SKM-1 treated with dmso at 0.1 percent for 144 hours (cell line): Measurements from ENCODE around the gene DSCAML1.

Experiments
- DNase-seq: peaks from one replicate; lab custom pipeline; 2025; ENCODE audit not compliant: unreplicated experiment; lab: John Stamatoyannopoulos, UW

Gene DSCAML1

DNA sequence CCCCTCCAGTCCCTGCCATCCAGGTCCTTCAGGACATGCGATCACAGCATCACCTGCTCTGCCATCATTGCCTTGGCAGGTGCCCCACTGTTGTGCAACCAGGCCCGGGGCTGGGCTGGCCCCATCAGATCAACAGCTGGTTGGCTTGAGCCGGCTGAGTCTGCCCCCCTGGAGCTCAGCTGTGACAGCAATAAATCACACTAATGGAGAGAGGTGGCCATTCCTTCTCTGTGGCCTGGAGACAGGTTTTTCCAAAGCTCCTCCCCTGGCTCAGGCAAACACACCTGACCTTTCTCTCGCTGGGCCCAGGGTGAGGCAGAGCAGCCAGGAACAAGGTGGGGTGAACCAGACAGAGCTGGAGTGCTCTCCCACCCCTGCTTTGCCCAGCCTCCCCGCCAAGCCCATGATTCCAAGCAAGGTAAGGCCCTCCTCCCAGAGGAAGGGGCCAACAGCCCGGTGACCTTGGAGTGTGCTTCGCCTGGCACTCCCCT lies 36.4 kb upstream of the DSCAML1 start:
- DNase-seq = no peak

DNA sequence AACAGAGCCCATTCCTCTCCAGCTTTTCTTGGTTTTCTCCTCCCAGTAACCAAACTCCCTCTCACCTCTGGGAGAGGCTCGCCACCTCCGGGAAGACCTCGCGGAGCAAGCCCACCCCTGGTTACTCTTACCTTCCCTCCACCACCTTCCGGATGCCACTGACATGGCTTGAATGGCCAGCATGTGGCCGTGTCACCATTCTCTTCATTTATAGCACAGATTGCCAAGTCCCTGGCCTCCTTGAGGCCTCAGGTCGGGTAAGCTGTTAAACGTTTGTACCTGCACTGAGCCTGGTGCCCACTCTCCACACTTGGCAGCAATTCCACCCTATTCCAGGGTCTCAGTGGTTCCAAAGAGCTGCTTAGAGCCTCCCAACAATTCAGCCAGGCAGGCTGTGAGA lies 35.5 kb upstream of the DSCAML1 start:
- no peak for DNase-seq

DNA sequence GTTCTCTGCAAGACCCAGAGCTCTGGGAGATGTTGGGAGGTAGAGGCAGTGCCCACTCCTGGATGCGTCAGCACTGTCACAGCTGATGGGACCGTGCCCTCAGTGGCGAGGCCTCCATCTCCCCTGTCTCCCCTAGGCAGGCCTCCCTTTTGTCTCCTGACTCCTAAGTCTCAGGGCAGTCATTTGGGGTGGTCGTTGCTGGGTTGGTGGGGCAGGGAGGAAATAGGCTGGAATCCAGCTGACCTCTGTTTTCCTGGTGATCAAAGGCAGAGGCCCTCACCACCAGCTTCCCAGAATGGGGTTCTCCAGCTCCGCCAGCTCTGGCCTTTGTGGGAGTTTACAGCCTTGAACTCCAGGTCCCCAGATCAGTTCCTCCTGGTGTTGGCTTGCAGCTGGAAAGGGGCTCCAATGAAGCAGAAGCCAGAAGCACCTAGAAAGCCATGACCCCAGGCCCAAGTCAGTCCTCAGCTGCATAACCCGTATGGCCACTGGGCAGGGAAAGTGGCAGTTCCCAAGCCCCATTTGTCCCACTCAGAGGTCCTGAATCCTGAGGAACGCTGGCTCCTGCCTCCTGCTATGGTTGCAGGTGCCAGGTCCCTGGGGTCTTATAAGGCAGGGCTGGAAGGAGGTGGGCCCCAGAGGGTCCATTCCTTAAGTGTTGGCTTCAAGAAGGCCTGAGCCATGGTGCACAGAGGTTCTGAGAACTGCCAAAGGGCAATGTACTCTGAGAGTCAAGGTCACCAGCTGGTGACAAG lies 34.8 kb upstream of the DSCAML1 start:
- DNase-seq = no peak

DNA sequence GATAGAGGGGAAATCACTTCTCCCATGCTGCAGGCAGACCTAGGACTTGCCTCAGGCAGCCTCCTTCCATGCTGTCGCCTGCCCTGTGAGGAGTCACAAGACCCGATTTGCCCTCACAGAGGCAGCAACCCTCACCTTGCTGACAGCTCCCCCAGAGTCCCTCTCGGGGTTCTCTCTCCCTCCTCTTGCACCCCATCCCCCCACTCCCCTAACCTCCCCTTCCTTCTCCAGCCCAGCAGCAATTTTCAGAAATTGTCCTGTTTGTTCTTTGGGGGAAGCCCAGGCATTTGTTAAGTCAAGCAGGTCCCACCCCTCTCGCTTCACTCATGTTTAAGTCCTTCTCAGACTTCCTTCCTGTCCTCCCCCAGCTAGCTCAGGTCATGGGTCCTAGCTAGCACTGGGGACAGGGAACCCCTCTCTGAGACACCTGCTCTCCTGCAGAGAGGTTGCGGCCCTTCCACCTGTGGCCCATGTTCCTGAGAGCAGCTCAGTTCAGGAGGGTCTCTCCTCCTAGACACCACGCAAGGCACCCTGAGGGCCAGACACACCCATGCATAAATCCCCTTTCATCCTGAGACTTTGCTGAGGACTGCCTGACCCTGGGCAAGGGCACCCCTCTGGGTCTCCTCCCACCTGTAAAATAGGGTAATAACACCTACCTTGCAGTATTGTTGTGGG lies 33.8 kb upstream of the DSCAML1 start:
- DNase-seq = no peak

- DNase-seq = no peak
These were observed 33.1 kb upstream of the DSCAML1 start for GRCh38 chr11:117830072-117830471.

GRCh38 chr11:117829369-117829725 lies 32.3 kb upstream of the DSCAML1 start:
- DNase-seq = no peak

- no peak for DNase-seq
These were observed 31.8 kb upstream of the DSCAML1 start for GRCh38 chr11:117828611-117829368.

DNA sequence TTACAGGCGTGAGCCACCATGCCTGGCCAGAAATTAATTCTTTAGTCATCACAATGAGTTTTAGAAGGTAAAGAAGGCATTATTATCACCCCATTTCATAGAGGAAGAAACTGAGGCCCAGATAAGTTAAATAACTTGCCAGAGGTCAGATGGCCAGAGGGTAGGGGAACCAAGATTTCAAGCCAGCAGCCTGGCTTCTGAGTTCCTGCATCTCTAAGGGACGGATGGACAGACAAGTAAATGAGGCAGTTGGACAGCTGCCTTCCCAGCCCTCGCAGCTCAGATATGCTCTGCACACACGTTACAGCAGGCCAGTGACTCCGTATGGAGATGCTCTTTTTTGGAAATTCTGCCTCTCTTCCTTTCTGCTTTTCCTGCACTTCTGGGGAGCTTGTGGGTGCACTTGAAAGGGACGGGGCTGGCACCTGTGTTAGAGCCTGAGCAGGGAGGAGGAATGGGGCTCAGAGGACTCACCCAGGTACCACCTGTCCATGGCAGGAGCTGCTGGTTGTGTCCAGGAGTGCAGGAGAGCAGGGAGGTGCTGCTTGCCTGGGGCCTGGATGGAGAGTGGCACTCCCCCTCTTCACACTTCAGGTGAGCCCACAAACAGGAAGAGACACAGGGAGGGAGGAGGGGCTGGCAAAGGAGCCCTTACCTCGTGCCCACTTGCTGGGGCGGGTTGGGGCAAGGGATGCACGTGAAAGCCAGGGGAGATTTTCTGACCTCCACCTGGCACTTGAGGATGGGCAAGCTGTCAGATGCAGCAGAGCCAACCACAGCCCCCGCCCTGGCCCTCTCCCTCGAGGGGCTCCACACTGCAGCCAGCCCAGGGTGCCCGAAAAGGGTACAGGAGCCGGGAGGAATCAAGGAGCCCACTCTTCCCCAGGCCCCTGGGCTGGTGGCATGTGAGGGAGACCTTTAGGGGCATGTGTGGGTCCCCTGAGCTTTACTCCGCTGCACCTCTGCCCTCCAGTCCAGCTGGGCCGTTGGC lies 30.8 kb upstream of the DSCAML1 start:
- DNase-seq = no peak

DNA sequence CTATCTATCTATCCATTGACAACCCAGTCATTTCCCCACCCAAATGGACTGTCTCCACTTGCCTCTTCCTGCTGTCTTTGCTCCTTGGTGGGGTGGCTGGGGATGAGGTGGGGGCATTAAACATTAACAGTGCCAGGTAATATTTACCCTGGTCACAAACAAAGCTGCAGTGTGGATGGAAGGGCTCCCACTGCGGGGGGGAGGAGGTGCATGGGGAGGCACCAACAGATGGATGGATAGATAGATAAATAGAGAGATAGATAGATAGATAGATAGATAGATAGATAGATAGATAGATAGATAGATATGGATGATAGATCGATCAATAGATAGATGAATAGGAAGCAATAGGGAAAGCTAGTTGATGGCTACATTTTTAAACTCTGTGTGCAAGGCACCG lies 29.8 kb upstream of the DSCAML1 start:
- no peak for DNase-seq

DNA sequence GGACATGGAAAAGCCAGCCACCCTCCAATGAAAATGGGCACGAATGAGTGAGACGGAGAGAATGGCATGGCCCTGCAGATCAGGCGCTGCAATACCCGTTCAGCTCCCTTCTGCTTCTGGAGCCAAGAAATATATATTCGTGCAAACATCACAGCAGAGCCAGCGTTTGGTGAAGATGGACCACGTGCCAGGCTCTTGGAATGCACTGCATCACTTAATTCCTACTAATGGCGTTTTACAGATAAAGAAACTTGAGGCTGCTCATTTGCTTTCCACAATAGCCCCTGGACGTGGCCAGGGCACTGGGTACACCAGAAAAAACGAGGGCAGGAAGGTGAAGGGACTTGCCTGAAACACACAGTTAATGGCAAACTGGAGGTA lies 29.2 kb upstream of the DSCAML1 start:
- DNase-seq = no peak

- no peak for DNase-seq
These were observed 28.6 kb upstream of the DSCAML1 start for GRCh38 chr11:117825538-117826189.

DNA sequence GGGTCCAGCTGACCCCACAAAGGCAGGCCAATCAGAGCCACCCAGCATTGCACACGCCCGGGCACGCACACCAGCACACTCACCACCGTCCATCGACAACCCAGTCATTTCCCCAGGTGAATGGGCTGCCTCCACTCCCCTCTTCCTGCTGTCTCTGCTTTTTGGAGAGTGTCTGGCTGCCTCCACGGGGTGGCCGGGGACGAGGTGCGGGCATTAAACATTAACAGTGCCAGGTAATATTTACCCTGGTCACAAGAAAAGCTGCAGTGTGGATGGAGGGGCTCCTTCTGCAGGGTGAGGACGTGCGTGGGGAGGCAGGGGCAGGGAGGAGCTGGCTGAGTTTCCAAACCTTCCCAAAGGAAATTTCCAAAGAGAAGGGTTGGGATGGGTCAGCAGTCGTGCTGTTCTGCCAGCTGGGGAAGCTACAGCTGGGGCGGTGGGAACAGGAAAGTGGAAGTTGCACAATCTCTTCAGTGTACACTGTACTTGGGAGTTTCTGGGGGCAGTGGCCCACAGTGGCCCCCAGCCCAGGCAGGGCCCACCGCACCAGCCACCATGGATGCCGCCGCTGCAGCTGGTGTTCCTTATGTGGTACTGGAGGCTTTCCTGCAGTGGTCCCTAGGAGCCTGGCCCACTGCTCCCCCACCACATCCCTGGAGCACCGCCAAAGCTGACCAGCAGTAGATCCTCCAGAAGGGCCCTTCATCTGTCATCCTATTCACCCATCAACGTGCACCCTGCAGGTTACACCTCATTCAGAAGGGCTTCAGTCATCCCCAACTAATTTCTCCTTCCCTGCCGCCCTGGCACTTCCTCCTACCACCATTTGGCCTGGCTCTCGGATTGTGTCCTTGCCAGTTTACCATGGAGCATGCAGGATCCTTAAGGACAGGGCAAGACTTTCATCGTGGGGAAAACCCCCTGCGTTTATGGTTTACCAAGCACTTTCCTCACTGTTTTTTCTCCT lies 27.8 kb upstream of the DSCAML1 start, which contains the start of gene FXYD2:
TSS of gene FXYD2 (minus strand) at position 174 of the 967 bp plus-strand sequence. CDS start at position 108, 66 bp downstream.
- peak; percentile 48 for DNase-seq

DNA sequence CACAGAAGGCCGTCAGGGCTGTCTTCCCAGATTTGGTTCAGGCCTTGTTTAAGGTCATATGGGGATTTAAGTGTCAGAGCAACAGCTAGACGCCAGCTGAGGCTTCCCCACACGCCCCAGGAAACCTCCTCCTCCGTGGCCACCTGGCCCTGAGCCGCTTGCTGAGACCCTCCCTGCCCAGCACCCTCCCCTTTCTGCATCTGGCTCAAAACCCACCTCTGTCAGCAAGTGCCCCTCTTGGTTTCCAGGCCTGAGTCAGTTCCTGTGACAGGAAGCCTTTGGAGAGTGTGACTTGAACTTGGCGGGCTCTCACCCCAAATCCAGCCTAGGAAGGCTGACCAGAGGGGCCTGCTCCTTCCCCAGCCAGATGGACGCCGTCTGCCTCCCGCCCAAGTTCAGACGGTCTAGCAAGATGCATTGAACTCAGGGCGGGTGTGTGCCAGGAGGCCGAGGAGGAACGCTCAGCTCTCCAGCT lies 27.0 kb upstream of the DSCAML1 start:
- DNase-seq = no peak

DNA sequence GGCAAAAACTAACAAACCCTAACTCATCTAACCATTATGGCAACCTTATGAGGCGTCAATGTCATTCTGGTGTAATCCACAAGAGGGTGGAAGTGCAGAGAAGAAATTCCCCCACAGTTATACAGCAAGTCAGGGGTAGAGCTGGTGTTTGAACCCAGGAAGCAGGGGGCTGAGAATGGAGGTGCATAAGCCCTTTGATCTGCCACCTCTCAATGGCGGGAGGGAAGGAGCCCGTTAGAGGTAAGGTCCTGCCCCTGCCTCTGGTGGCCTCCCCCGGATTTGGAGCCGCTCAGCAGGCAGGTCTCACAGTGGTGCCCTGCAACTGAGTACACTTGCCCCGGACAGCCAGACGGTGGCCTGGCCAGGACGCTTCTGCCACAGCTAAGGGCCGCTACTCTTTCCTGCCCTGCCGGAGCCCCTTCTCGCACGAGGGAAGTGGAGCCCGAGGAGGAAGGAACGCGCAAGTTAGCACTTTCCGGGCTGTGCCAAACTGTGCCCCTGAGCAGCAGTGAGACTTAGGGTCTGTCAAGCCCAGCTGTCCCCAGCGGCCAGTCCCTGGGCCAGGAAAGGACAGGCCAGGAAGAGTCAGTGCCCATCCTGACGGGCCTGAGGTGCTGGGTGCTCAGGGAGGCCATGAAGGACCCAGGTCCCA lies 26.4 kb upstream of the DSCAML1 start:
- no peak for DNase-seq

GRCh38 chr11:117822074-117823033 lies 25.3 kb upstream of the DSCAML1 start:
- peak; percentile 27 for DNase-seq

DNA sequence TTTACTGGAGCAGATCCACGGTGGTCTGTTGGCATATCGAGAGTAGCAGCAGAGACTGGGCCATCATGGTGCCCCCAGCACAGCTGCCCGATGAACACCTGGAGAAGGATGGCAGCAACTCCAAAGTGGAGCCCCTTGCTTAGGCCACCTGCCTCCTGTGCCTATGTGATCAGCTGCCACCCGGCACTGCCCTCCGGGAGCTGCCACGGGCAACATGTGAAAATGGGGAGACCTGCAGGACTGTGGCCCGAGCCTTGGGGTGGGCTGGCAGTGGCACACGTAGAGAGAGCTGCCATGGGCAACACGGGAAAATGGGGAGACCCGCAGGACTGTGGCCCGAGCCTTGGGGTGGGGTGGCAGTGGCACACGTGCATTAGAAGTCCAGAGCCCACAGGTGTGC lies 24.4 kb upstream of the DSCAML1 start:
- no peak for DNase-seq

- no peak for DNase-seq
These were observed 23.5 kb upstream of the DSCAML1 start for GRCh38 chr11:117820516-117820915.
